ENCODE data around the gene GCNT1. TPM values are rescaled to one million over a fixed set of nuclear protein-coding genes. Genes with fewer than 3 reads are reported as not detected.
"Not testable (repeated sequence)": the region's sequence is repeated elsewhere in the genome, so short reads cannot be mapped to it uniquely, and the experiment has no call there.

Gene GCNT1
- total RNA-seq, 2 experiments from 2014 or later, result 4.2 to 4.6 TPM

DNA sequence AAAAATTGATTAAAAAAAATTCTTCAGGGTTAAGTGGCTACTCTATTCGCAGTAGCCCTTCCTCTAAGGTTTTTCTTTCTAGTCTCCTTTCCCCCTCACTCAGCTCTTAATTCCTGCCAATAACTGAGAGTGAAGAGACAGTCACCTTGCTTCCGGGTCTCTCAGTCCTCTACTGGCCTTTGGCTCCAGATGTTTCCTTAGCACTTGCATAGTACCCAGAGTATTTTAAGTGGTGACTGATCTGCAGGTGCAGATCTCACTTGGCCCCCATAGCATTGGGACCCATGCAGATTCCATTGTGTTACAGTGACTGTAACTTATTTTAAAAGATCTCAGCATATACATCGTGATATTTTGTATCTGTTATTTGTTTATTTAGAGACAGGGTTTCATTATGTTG, 66.2 kb downstream of the GCNT1 start:
- ChIA-PET POLR2A (no interaction called here), CTCF (no interaction called here)
- Mint-ChIP-seq H3K4me1 (no peaks in the 10 kb centered on the region), H3K9me3 (ENCODE audit: low read depth) (peaks cover 1% of the 10 kb centered on the region), H3K36me3 (ENCODE audit: low read depth) (no peaks in the 10 kb centered on the region), H3K27me3 (peaks cover 2% of the 10 kb centered on the region), H3K27ac (no peak overlapping the region), H3K4me3 (no peak overlapping the region)
- intact Hi-C loops (cut with DNase I, micrococcal nuclease), result no loop called here
- ATAC-seq, result no peak
- DNase-seq, result no peak

- intact Hi-C loops (cut with DNase I, micrococcal nuclease), result no loop called here
- H3K4me1 Mint-ChIP-seq, result peaks cover 2% of the 10 kb centered on the region
- CTCF ChIA-PET, result no interaction called here
- ATAC-seq (no peak), DNase-seq (no peak)
- peaks cover 1% of the 10 kb centered on the region for H3K9me3 Mint-ChIP-seq (ENCODE audit: low read depth)
- H3K27ac Mint-ChIP-seq, result no peak overlapping the region
- no peak overlapping the region for H3K4me3 Mint-ChIP-seq
- H3K27me3 Mint-ChIP-seq, result peaks cover 2% of the 10 kb centered on the region
- H3K36me3 Mint-ChIP-seq (ENCODE audit: low read depth), result no peaks in the 10 kb centered on the region
- POLR2A ChIA-PET, result no interaction called here
Observed at GRCh38 chr9:76526026-76526425, 67.0 kb downstream of the GCNT1 start.

DNA sequence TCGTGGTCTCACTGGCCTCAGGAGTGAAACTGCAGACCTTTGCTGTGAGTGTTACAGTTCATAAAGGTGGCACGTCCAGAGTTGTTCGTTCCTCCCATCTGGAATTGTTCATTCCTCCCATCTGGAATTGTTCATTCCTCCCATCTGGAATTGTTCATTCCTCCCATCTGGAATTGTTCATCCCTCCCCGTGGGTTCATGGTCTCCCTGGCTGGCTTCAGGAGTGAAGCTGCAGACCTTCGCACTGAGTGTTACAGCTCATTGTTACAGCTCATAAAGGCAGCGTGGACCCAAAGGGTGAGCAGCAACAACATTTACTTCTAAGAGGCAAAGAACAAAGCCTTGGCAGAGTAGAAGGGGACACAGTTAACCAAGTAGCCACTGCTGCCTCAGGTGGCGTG, 69.1 kb downstream of the GCNT1 start:
- Mint-ChIP-seq H3K4me1 (peaks cover 2% of the 10 kb centered on the region), H3K27ac (no peak overlapping the region), H3K9me3 (ENCODE audit: low read depth) (peaks cover 1% of the 10 kb centered on the region), H3K4me3 (no peak overlapping the region), H3K27me3 (peaks cover 2% of the 10 kb centered on the region), H3K36me3 (ENCODE audit: low read depth) (no peaks in the 10 kb centered on the region)
- ATAC-seq (no peak), DNase-seq (no peak)
- ChIA-PET CTCF (no interaction called here), POLR2A (no interaction called here)
- intact Hi-C loops (cut with DNase I, micrococcal nuclease), result no loop called here

- ATAC-seq, result no peak
- ChIA-PET CTCF (interaction anchor here (0.7 kb wide), 1 partner anchor 19 kb away, joined by 3 read pairs; no protein-coding TSS in a partner anchor), POLR2A (no interaction called here)
- intact Hi-C loops (cut with DNase I, micrococcal nuclease), result no loop called here
- Mint-ChIP-seq H3K27me3 (peaks cover 2% of the 10 kb centered on the region), H3K4me1 (peaks cover 2% of the 10 kb centered on the region), H3K4me3 (no peak overlapping the region), H3K36me3 (ENCODE audit: low read depth) (no peaks in the 10 kb centered on the region), H3K9me3 (ENCODE audit: low read depth) (peaks cover 1% of the 10 kb centered on the region), H3K27ac (no peak overlapping the region)
- no peak for DNase-seq
Observed at GRCh38 chr9:76528642-76529190, 69.7 kb downstream of the GCNT1 start.

DNA sequence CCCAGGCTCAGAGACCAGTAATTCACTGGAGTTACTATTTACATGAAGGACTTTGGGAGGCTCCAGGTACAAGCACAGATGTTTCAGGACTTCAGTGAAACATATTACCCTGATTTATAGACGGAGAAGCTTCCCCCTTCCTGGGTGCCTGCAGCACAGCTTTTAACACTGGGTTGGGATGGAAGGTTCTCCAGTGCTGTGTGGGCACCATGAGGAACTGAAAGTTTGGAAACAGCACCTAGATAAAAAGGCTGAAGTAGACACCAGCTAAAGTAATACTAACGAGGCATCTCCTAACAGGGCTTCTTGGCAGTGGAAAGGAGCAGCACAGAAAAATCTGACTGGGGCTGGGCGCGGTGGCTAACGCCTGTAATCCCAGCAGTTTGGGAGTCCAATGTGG, 70.7 kb downstream of the GCNT1 start:
- ChIA-PET CTCF (no interaction called here), POLR2A (no interaction called here)
- Mint-ChIP-seq H3K9me3 (ENCODE audit: low read depth) (peaks cover 1% of the 10 kb centered on the region), H3K4me3 (no peak overlapping the region), H3K27me3 (peaks cover 2% of the 10 kb centered on the region), H3K36me3 (ENCODE audit: low read depth) (no peaks in the 10 kb centered on the region), H3K27ac (no peak overlapping the region), H3K4me1 (peaks cover 5% of the 10 kb centered on the region)
- no peak for ATAC-seq
- intact Hi-C loops (cut with DNase I, micrococcal nuclease), result no loop called here
- no peak for DNase-seq

GRCh38 chr9:76530458-76531110, 71.6 kb downstream of the GCNT1 start:
- Mint-ChIP-seq H3K9me3 (ENCODE audit: low read depth) (peaks cover 1% of the 10 kb centered on the region), H3K4me1 (peaks cover 5% of the 10 kb centered on the region), H3K27ac (no peak overlapping the region), H3K36me3 (ENCODE audit: low read depth) (no peaks in the 10 kb centered on the region), H3K4me3 (no peak overlapping the region), H3K27me3 (peaks cover under 1% of the 10 kb centered on the region)
- CTCF ChIA-PET, result interaction anchor here (0.5 kb wide), 1 partner anchor 55 kb away, joined by 3 read pairs; no protein-coding TSS in a partner anchor
- no peak for DNase-seq
- POLR2A ChIA-PET, result no interaction called here
- no peak for ATAC-seq
- intact Hi-C loops (cut with DNase I, micrococcal nuclease), result no loop called here

- H3K27ac Mint-ChIP-seq, result no peak overlapping the region
- intact Hi-C loops (cut with DNase I, micrococcal nuclease), result no loop called here
- H3K27me3 Mint-ChIP-seq, result peaks cover 3% of the 10 kb centered on the region
- H3K9me3 Mint-ChIP-seq (ENCODE audit: low read depth), result peaks cover 1% of the 10 kb centered on the region
- ChIA-PET CTCF (interaction anchor here (0.5 kb wide), 1 partner anchor 56 kb away, joined by 3 read pairs; no protein-coding TSS in a partner anchor), POLR2A (no interaction called here)
- no peak overlapping the region for H3K4me3 Mint-ChIP-seq
- peaks cover 5% of the 10 kb centered on the region for H3K4me1 Mint-ChIP-seq
- H3K36me3 Mint-ChIP-seq (ENCODE audit: low read depth), result no peaks in the 10 kb centered on the region
- ATAC-seq (no peak), DNase-seq (no peak)
Observed at GRCh38 chr9:76531231-76531780, 72.3 kb downstream of the GCNT1 start.

GRCh38 chr9:76532877-76533276, 73.9 kb downstream of the GCNT1 start:
- H3K4me1 Mint-ChIP-seq; POLR2A ChIA-PET; intact Hi-C loops (cut with DNase I, micrococcal nuclease); ATAC-seq; H3K9me3 Mint-ChIP-seq (ENCODE audit: low read depth); H3K4me3 Mint-ChIP-seq; H3K27ac Mint-ChIP-seq; H3K36me3 Mint-ChIP-seq (ENCODE audit: low read depth); H3K27me3 Mint-ChIP-seq: not testable (repeated sequence)
- CTCF ChIA-PET, result interaction anchor here (0.6 kb wide), 1 partner anchor 129 kb away, joined by 3 read pairs; no protein-coding TSS in a partner anchor
- DNase-seq, result peak; percentile 8

DNA sequence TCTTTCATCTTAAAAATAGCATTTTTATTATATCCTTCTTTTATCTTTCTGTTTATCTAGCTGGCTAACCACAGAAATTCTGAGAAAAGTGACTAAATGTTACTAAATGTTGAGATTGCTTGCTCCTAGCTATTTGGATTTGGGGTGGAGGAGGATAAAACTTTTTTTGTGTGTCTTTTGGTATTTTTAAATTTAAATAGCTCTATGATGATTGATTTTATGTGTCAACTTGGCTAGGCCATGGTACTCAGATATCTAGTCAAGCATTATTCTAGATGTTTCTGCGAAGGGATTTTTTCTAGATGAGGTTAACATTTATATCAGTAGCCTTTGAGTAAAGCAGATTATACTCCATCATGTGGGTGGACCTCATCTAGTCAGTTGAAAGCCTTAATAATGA, 75.0 kb downstream of the GCNT1 start:
- DNase-seq (no peak), ATAC-seq (no peak)
- ChIA-PET POLR2A (no interaction called here), CTCF (interaction anchor here (0.9 kb wide), 1 partner anchor 10 kb away, joined by 4 read pairs; no protein-coding TSS in a partner anchor)
- intact Hi-C loops (cut with DNase I, micrococcal nuclease), result no loop called here
- H3K27me3 Mint-ChIP-seq, result peaks cover 3% of the 10 kb centered on the region
- peaks cover under 1% of the 10 kb centered on the region for H3K9me3 Mint-ChIP-seq (ENCODE audit: low read depth)
- no peaks in the 10 kb centered on the region for H3K36me3 Mint-ChIP-seq (ENCODE audit: low read depth)
- peaks cover 5% of the 10 kb centered on the region for H3K4me1 Mint-ChIP-seq
- no peak overlapping the region for H3K4me3 Mint-ChIP-seq
- H3K27ac Mint-ChIP-seq, result no peak overlapping the region

DNA sequence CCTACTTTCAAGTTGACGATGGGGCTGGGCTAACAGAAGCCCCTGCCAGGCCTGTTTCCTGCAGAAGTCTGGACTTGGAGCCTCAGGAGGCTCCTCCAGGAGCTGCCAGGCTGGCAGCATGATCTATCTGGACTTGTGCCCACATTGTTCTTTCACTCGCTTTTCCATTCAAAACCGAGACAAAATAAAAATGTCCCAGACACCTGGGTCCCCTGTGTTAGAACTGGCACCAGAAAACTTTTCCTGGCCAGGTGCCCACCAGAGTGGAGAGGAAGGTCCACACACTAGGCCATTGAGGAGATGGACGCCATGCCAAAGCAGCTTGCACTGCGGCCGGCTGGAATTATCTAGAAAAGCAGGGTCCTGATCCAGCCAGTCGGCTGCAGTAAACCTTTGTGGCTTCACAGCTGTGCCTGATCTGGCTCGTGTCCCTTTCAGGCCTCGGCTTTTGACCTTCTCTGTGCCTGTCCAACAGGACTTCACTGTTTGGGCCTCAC, 78.2 kb downstream of the GCNT1 start:
- H3K4me1 Mint-ChIP-seq, result peaks cover 3% of the 10 kb centered on the region
- H3K27ac Mint-ChIP-seq, result no peak overlapping the region
- ChIA-PET POLR2A (no interaction called here), CTCF (no interaction called here)
- H3K36me3 Mint-ChIP-seq (ENCODE audit: low read depth), result no peaks in the 10 kb centered on the region
- DNase-seq, result no peak
- no peaks in the 10 kb centered on the region for H3K9me3 Mint-ChIP-seq (ENCODE audit: low read depth)
- intact Hi-C loops (cut with DNase I, micrococcal nuclease), result no loop called here
- H3K4me3 Mint-ChIP-seq, result no peak overlapping the region
- H3K27me3 Mint-ChIP-seq, result peaks cover 6% of the 10 kb centered on the region
- no peak for ATAC-seq

DNA sequence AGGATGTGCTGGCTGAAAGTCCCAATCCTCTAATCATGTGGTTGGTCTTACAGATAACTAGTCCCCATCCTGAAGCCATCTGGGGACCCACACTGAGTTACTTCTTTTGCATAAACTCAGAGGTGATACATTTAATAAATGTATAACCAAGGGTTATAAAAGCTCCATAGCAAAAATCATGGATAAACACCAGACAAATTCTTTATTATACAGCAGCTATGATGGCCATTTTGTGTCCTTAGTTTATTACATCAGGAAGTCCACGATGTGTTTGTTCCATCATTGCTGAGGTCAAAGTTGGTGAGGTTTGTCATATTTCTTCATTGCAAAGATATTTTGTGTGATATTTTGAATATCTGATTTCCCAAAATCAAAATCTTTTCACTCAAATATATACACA, 80.2 kb downstream of the GCNT1 start:
- intact Hi-C loops (cut with DNase I, micrococcal nuclease), result no loop called here
- DNase-seq (no peak), ATAC-seq (no peak)
- peaks cover 6% of the 10 kb centered on the region for H3K27me3 Mint-ChIP-seq
- H3K36me3 Mint-ChIP-seq (ENCODE audit: low read depth), result no peaks in the 10 kb centered on the region
- no peaks in the 10 kb centered on the region for H3K9me3 Mint-ChIP-seq (ENCODE audit: low read depth)
- no peak overlapping the region for H3K27ac Mint-ChIP-seq
- no peak overlapping the region for H3K4me3 Mint-ChIP-seq
- H3K4me1 Mint-ChIP-seq, result no peaks in the 10 kb centered on the region
- ChIA-PET CTCF (interaction anchor here (0.6 kb wide), 1 partner anchor 792 kb away, joined by 3 read pairs; no protein-coding TSS in a partner anchor), POLR2A (no interaction called here)

GRCh38 chr9:76542360-76542759, 83.4 kb downstream of the GCNT1 start:
- DNase-seq, result no peak
- H3K36me3 Mint-ChIP-seq (ENCODE audit: low read depth), result no peaks in the 10 kb centered on the region
- POLR2A ChIA-PET, result no interaction called here
- H3K27ac Mint-ChIP-seq, result no peak overlapping the region
- H3K4me1 Mint-ChIP-seq, result no peaks in the 10 kb centered on the region
- CTCF ChIA-PET, result interaction anchor here (0.6 kb wide), 1 partner anchor 96 kb away, joined by 4 read pairs; no protein-coding TSS in a partner anchor
- no peaks in the 10 kb centered on the region for H3K9me3 Mint-ChIP-seq (ENCODE audit: low read depth)
- H3K4me3 Mint-ChIP-seq, result no peak overlapping the region
- H3K27me3 Mint-ChIP-seq, result peaks cover 3% of the 10 kb centered on the region
- ATAC-seq, result no peak
- intact Hi-C loops (cut with DNase I, micrococcal nuclease), result no loop called here
